Measurements from ENCODE around the gene NUP205.

Gene NUP205

DNA sequence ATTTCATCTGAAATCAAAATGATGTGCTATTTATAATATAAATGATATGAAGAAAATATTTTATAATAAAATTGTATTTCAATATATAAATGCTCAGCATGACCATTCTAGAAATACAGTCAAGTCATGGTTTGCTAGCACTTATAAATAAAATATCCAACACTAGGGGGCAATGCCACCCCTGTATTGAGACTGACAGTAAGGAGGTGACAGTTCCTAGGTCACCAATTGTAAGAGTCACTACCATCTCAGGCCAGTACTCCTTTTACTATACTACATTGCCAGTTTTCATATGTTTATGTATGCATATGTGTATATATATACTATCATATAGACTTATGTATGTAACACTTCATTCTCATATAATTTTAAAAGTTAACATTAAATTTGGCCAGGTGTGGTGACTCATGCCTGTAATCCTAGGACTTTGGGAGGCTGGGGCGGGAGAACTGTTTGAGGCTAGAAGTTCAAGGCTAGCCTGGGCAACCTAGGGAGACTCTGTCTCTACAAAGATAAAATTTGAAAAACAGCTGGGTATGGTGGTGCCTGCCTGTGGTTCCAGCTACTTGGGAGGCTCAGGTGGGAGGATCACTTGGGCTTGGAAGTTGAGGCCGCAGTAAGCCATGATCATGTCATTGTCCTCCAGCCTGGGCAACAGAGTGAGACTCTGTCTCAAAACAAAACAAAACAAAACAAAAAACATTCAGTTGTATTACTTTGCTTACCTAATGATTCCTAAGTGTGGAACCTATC is 45.4 kb upstream of the NUP205 start:
- in situ Hi-C loops (cut with HindIII; ENCODE audit: low sequenced_read_pairs), result no loop called here
- H3K4me3 ChIP-seq (ENCODE audit: low read depth, low read length), result no peak overlapping the region
- TF ChIP-seq, protein P1, sequence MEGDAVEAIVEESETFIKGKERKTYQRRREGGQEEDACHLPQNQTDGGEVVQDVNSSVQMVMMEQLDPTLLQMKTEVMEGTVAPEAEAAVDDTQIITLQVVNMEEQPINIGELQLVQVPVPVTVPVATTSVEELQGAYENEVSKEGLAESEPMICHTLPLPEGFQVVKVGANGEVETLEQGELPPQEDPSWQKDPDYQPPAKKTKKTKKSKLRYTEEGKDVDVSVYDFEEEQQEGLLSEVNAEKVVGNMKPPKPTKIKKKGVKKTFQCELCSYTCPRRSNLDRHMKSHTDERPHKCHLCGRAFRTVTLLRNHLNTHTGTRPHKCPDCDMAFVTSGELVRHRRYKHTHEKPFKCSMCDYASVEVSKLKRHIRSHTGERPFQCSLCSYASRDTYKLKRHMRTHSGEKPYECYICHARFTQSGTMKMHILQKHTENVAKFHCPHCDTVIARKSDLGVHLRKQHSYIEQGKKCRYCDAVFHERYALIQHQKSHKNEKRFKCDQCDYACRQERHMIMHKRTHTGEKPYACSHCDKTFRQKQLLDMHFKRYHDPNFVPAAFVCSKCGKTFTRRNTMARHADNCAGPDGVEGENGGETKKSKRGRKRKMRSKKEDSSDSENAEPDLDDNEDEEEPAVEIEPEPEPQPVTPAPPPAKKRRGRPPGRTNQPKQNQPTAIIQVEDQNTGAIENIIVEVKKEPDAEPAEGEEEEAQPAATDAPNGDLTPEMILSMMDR (IDR thresholded peaks at IDR 0.05; ENCODE audit: low read depth, low read length), result peak; percentile 47
- peak; percentile 58 for DNase-seq (ENCODE audit: low read depth, low spot score)

DNA sequence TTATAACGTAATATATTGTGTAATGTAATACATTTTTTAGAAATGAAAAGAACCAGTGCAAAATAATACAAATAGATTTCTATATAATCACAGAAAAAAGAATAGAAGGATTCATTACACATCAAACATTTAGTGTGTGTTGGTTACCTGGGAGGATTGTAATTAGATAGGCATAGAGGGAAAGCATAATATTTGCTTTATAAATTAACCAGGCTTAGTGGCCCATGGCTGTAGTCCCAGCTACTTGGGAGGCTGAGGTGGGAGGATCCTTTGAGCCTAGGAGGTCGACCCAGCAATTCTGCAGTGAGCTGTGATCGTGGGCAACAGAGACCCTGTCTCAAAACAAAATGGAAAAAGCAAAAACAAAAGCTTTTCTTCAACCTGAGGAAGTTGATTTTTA is 42.9 kb upstream of the NUP205 start:
- in situ Hi-C loops (cut with HindIII; ENCODE audit: low sequenced_read_pairs), result no loop called here
- DNase-seq (ENCODE audit: low read depth, low spot score), result no peak
- no peak overlapping the region for H3K4me3 ChIP-seq (ENCODE audit: low read depth, low read length)
- TF ChIP-seq, protein P1 (IDR thresholded peaks at IDR 0.05; ENCODE audit: low read depth, low read length), result no peak

GRCh38 chr7:135517060-135517459 is 40.7 kb upstream of the NUP205 start:
- DNase-seq (ENCODE audit: low read depth, low spot score), result no peak
- in situ Hi-C loops (cut with HindIII; ENCODE audit: low sequenced_read_pairs), result no loop called here
- TF ChIP-seq, protein P1 (IDR thresholded peaks at IDR 0.05; ENCODE audit: low read depth, low read length), result no peak
- no peak overlapping the region for H3K4me3 ChIP-seq (ENCODE audit: low read depth, low read length)

DNA sequence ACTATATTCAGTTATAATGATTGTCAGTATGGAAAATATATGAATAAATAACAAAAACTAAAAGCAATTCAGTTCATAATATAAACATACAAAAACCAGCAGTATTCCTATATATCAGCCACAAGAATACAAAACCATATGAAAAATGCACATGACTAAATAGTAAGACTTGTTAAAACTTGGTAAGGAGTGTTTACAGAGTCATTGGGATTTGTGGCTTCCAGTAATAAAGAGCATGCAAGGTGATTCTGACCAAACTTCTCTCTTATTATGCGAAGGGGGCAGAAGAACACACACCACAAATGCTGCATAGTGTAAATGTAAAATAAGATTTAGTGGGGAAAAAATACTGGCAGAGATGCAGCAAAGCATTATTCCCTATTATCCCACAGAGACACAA is 39.0 kb upstream of the NUP205 start:
- H3K4me3 ChIP-seq (ENCODE audit: low read depth, low read length), result no peak overlapping the region
- no peak for DNase-seq (ENCODE audit: low read depth, low spot score)
- in situ Hi-C loops (cut with HindIII; ENCODE audit: low sequenced_read_pairs), result no loop called here
- TF ChIP-seq, protein P1 (IDR thresholded peaks at IDR 0.05; ENCODE audit: low read depth, low read length), result no peak

DNA sequence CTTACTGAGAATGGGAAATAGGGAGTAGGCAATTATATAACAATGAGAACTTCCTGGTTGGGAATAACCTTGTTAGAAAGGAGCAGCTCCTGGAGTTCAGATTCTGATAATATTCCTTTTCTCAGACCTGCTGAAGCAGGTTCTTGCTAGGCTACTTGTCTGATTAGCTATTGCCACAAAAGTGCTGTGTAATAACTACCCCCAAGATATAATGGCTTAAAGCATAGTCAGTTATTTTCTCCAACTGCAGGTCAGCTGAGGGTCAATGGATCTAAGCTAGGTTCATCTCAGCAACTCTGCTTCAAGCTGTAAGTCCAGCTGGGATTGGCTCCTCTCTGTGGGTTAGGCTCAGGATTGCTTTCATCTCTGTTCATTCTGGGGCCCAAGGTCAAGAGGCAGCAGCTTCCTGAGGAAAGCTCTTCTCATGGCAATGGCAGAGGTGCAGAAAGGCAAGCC is 38.5 kb upstream of the NUP205 start:
- DNase-seq (ENCODE audit: low read depth, low spot score), result no peak
- TF ChIP-seq, protein P1 (IDR thresholded peaks at IDR 0.05; ENCODE audit: low read depth, low read length), result no peak
- H3K4me3 ChIP-seq (ENCODE audit: low read depth, low read length), result no peak overlapping the region
- in situ Hi-C loops (cut with HindIII; ENCODE audit: low sequenced_read_pairs), result no loop called here

GRCh38 chr7:135519871-135520270 is 37.8 kb upstream of the NUP205 start:
- in situ Hi-C loops (cut with HindIII; ENCODE audit: low sequenced_read_pairs), result no loop called here
- H3K4me3 ChIP-seq (ENCODE audit: low read depth, low read length), result no peak overlapping the region
- TF ChIP-seq, protein P1 (IDR thresholded peaks at IDR 0.05; ENCODE audit: low read depth, low read length), result no peak
- DNase-seq (ENCODE audit: low read depth, low spot score), result no peak

Data from astrocyte of the spinal cord (primary cell).